H1 (cell line): Measurements from ENCODE around the gene L3MBTL1. TPM values are rescaled to one million over a fixed set of nuclear protein-coding genes. Genes with fewer than 3 reads are reported as not detected.

Experiments
- ASH2L ChIP-seq: fragments of 200-600, 300-600 bp; sonication (generic); IDR thresholded peaks from one replicate; pipeline ENCODE4 v1.7.1; 2017; ENCODE audit warnings: low read length
- BACH1 ChIP-seq: IDR thresholded peaks from 2 replicates; pipeline ENCODE4 v1.6.1; 2012; ENCODE audit warnings: low read length, improper control_type of control experiment
- CHD2 ChIP-seq: IDR thresholded peaks from 2 replicates; pipeline ENCODE4 v1.6.1; 2012; ENCODE audit warnings: low read length, improper control_type of control experiment
- CTBP2 ChIP-seq: IDR thresholded peaks from 2 replicates; pipeline ENCODE4 v1.7.0; 2011; ENCODE audit warnings: borderline replicate concordance, mild to moderate bottlenecking, moderate library complexity, mixed read lengths, low read length; ENCODE audit not compliant: insufficient read depth, insufficient read length
- JUN ChIP-seq: IDR thresholded peaks from 2 replicates; pipeline ENCODE4 v1.6.1; 2011; ENCODE audit warnings: low read depth, mild to moderate bottlenecking, improper control_type of control experiment, low read length
- POU5F1 ChIP-seq: IDR thresholded peaks from 2 replicates; pipeline ENCODE4 v1.6.1; 2011; ENCODE audit warnings: low read depth, mild to moderate bottlenecking, low read length, moderate library complexity
- RBBP5 ChIP-seq: IDR thresholded peaks from 2 replicates; pipeline ENCODE4 v1.7.1; 2012; ENCODE audit warnings: low read depth, mild to moderate bottlenecking, inconsistent platforms, low read length, moderate library complexity, borderline replicate concordance
- SRF ChIP-seq: IDR thresholded peaks from 2 replicates; pipeline ENCODE4 v1.6.1; 2011; ENCODE audit warnings: mild to moderate bottlenecking, low read depth, low read length, moderate library complexity
- TCF12 ChIP-seq: IDR thresholded peaks from 2 replicates; pipeline ENCODE4 v1.6.1; 2011; ENCODE audit warnings: low read depth, mild to moderate bottlenecking, low read length
- TEAD4 ChIP-seq: IDR thresholded peaks from 2 replicates; pipeline ENCODE4 v1.6.1; 2012; ENCODE audit warnings: low read depth, low read length, inconsistent platforms, mixed read lengths
- USF2 ChIP-seq: IDR thresholded peaks from 2 replicates; pipeline ENCODE4 v1.6.1; 2011; ENCODE audit warnings: low read length, improper control_type of control experiment
- polyA plus RNA-seq, 7 experiments: library from polyadenylated mRNA; depleted of rRNA in 3 of 7; stranded (reverse) in 5 of 7; unstranded in 2 of 7; fragments of >200 nt in 5 of 7; fragments of 200-250 nt in 2 of 7; gene quantifications; 1 replicate in 5 of 7; 2 replicates in 1 of 7; 4 replicates in 1 of 7; pipeline versions ENCODE4 v1.2.1 to v1.2.3, GENCODE V29; 2011 to 2013; ENCODE audit warnings: missing spikeins in 2 of 7, mixed read lengths in 2 of 7
- total RNA-seq: library from RNA; stranded (reverse); fragmentation: NEBNext Ultra II Directional; extraction: Animal tissue kit (Norgen Biotek cat#: 25700); gene quantifications from 2 replicates; pipeline ENCODE4 v1.2.1, GENCODE V29; 2021
- TF ChIP-seq, protein P1 (sequence below): fragments of 300-600 bp; sonication (generic); IDR thresholded peaks from 2 replicates; pipeline ENCODE4 v1.7.1; 2012; ENCODE audit warnings: low read length, moderate library complexity, mild to moderate bottlenecking, inconsistent platforms; ENCODE audit not compliant: insufficient replicate concordance

Gene L3MBTL1
- total and polyA plus RNA-seq, 2 of the 8 experiments (the other 6 are each of a cell fraction or from before 2014, with no cell fraction given) = 11.9 to 17.0 TPM

DNA sequence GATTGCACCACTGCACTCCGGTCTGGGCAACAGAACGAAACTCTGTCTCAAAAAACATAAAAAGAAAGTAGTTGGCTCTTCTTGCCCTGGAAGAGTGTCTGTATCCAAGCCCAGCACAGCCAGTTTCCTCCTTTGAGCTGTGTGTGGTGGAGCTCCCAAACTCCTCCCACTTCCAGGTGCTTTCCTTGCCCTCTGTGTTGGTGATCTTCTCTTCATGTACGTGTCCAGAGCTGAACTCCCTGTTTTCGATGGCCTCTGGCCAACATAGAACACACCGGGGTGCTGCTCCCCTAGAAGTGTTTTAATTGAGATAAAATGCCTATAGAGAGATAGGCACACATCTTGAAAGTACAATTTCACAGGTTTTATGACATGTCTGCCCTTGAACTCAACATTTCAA lies 34.7 kb downstream of the L3MBTL1 start (continued):
- TF ChIP-seq, protein P1, sequence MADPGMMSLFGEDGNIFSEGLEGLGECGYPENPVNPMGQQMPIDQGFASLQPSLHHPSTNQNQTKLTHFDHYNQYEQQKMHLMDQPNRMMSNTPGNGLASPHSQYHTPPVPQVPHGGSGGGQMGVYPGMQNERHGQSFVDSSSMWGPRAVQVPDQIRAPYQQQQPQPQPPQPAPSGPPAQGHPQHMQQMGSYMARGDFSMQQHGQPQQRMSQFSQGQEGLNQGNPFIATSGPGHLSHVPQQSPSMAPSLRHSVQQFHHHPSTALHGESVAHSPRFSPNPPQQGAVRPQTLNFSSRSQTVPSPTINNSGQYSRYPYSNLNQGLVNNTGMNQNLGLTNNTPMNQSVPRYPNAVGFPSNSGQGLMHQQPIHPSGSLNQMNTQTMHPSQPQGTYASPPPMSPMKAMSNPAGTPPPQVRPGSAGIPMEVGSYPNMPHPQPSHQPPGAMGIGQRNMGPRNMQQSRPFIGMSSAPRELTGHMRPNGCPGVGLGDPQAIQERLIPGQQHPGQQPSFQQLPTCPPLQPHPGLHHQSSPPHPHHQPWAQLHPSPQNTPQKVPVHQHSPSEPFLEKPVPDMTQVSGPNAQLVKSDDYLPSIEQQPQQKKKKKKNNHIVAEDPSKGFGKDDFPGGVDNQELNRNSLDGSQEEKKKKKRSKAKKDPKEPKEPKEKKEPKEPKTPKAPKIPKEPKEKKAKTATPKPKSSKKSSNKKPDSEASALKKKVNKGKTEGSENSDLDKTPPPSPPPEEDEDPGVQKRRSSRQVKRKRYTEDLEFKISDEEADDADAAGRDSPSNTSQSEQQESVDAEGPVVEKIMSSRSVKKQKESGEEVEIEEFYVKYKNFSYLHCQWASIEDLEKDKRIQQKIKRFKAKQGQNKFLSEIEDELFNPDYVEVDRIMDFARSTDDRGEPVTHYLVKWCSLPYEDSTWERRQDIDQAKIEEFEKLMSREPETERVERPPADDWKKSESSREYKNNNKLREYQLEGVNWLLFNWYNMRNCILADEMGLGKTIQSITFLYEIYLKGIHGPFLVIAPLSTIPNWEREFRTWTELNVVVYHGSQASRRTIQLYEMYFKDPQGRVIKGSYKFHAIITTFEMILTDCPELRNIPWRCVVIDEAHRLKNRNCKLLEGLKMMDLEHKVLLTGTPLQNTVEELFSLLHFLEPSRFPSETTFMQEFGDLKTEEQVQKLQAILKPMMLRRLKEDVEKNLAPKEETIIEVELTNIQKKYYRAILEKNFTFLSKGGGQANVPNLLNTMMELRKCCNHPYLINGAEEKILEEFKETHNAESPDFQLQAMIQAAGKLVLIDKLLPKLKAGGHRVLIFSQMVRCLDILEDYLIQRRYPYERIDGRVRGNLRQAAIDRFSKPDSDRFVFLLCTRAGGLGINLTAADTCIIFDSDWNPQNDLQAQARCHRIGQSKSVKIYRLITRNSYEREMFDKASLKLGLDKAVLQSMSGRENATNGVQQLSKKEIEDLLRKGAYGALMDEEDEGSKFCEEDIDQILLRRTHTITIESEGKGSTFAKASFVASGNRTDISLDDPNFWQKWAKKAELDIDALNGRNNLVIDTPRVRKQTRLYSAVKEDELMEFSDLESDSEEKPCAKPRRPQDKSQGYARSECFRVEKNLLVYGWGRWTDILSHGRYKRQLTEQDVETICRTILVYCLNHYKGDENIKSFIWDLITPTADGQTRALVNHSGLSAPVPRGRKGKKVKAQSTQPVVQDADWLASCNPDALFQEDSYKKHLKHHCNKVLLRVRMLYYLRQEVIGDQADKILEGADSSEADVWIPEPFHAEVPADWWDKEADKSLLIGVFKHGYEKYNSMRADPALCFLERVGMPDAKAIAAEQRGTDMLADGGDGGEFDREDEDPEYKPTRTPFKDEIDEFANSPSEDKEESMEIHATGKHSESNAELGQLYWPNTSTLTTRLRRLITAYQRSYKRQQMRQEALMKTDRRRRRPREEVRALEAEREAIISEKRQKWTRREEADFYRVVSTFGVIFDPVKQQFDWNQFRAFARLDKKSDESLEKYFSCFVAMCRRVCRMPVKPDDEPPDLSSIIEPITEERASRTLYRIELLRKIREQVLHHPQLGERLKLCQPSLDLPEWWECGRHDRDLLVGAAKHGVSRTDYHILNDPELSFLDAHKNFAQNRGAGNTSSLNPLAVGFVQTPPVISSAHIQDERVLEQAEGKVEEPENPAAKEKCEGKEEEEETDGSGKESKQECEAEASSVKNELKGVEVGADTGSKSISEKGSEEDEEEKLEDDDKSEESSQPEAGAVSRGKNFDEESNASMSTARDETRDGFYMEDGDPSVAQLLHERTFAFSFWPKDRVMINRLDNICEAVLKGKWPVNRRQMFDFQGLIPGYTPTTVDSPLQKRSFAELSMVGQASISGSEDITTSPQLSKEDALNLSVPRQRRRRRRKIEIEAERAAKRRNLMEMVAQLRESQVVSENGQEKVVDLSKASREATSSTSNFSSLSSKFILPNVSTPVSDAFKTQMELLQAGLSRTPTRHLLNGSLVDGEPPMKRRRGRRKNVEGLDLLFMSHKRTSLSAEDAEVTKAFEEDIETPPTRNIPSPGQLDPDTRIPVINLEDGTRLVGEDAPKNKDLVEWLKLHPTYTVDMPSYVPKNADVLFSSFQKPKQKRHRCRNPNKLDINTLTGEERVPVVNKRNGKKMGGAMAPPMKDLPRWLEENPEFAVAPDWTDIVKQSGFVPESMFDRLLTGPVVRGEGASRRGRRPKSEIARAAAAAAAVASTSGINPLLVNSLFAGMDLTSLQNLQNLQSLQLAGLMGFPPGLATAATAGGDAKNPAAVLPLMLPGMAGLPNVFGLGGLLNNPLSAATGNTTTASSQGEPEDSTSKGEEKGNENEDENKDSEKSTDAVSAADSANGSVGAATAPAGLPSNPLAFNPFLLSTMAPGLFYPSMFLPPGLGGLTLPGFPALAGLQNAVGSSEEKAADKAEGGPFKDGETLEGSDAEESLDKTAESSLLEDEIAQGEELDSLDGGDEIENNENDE = no peak
- TF ChIP-seq TCF12 = no peak
- no peak for TF ChIP-seq CHD2
- no peak for TF ChIP-seq ASH2L
- TF ChIP-seq RBBP5 = no peak
- no peak for TF ChIP-seq TEAD4
- no peak for TF ChIP-seq USF2
- TF ChIP-seq CTBP2 = no peak
- TF ChIP-seq SRF = no peak
- TF ChIP-seq POU5F1 = no peak
- no peak for TF ChIP-seq BACH1
- no peak for TF ChIP-seq JUN
